ENCODE results near the gene GGA3.

DNA sequence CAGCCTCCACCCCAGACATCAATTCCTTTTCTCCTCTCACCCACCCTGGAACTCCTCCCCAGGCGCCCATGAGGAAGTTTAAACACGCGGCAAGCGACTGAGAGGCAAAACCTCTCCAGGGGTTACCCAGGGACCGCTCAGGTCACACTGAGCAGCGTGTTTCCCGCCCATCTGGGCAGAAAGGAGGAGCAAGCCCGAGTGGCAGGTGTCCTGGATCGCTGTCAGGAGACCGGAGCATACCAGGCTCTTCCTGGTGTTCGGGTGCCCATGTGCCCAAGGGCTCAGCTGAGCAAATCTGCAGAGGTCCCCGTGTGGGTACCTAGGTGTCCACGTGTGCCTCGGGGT, 27.3 kb upstream of the GGA3 start:
- TF ChIP-seq, protein P1, sequence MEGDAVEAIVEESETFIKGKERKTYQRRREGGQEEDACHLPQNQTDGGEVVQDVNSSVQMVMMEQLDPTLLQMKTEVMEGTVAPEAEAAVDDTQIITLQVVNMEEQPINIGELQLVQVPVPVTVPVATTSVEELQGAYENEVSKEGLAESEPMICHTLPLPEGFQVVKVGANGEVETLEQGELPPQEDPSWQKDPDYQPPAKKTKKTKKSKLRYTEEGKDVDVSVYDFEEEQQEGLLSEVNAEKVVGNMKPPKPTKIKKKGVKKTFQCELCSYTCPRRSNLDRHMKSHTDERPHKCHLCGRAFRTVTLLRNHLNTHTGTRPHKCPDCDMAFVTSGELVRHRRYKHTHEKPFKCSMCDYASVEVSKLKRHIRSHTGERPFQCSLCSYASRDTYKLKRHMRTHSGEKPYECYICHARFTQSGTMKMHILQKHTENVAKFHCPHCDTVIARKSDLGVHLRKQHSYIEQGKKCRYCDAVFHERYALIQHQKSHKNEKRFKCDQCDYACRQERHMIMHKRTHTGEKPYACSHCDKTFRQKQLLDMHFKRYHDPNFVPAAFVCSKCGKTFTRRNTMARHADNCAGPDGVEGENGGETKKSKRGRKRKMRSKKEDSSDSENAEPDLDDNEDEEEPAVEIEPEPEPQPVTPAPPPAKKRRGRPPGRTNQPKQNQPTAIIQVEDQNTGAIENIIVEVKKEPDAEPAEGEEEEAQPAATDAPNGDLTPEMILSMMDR (IDR thresholded peaks at IDR 0.05; ENCODE audit: low read length): no peak
- no peak for TF ChIP-seq EZH2 (IDR thresholded peaks at IDR 0.05; ENCODE audit: borderline replicate concordance, low read length)

Data from OCI-LY1 (cell line).